Measurements from ENCODE around the gene GPER1. TPM values are rescaled to one million over a fixed set of nuclear protein-coding genes. Genes with fewer than 3 reads are reported as not detected.

GPER1 gene
- total and polyA plus RNA-seq, 2 experiments from 2014 or later: 0.89 TPM; not detected in 1

- H3K4me2 ChIP-seq: no peak overlapping the region
- peak overlapping the region; percentile 43; the same call in 1 of the 2 replicates for H3K27ac Mint-ChIP-seq
- H3K27me3 ChIP-seq (ENCODE audit: insufficient read depth): no peaks in the 10 kb centered on the region
- peaks cover 14% of the 10 kb centered on the region; the same call in 1 of the 2 replicates for H4K20me1 ChIP-seq (replicated peaks; ENCODE audit: insufficient read depth)
- H3K4me1 ChIP-seq (ENCODE audit: insufficient read depth): peaks cover 4% of the 10 kb centered on the region
- no peak for ATAC-seq
- no peak overlapping the region for H2AFZ ChIP-seq
- H3K9me3 Mint-ChIP-seq: no peaks in the 10 kb centered on the region; the same call in 2 of the 3 replicates
- H3K9me2 ChIP-seq (ENCODE audit: insufficient read depth): no peaks in the 10 kb centered on the region
- H3K36me3 ChIP-seq (ENCODE audit: insufficient read depth): no peaks in the 10 kb centered on the region
- TF ChIP-seq ZNF114 (CRISPR knock-in tag; IDR thresholded peaks at IDR 0.05): no peak
- TF ChIP-seq ZNF331 (CRISPR knock-in tag; IDR thresholded peaks at IDR 0.05; ENCODE audit: low read depth): no peak
- TF ChIP-seq, protein P1, sequence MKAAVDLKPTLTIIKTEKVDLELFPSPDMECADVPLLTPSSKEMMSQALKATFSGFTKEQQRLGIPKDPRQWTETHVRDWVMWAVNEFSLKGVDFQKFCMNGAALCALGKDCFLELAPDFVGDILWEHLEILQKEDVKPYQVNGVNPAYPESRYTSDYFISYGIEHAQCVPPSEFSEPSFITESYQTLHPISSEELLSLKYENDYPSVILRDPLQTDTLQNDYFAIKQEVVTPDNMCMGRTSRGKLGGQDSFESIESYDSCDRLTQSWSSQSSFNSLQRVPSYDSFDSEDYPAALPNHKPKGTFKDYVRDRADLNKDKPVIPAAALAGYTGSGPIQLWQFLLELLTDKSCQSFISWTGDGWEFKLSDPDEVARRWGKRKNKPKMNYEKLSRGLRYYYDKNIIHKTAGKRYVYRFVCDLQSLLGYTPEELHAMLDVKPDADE (IDR thresholded peaks at IDR 0.05): no peak
- no peak for TF ChIP-seq EZH2phosphoT487 (IDR thresholded peaks at IDR 0.05; ENCODE audit: unreplicated experiment)
- no peak for TF ChIP-seq EZH2 (IDR thresholded peaks at IDR 0.05; ENCODE audit: low read depth, unreplicated experiment)
- no peak for TF ChIP-seq NANOG (IDR thresholded peaks at IDR 0.05; ENCODE audit: borderline replicate concordance)
- TF ChIP-seq POLR2AphosphoS5 (IDR thresholded peaks at IDR 0.05; ENCODE audit: low read depth): no peak
- TF ChIP-seq CTCF (conservative IDR thresholded peaks at IDR 0.05; ENCODE audit: low read depth in 2 of 2): no peak
- TF ChIP-seq, protein P2, sequence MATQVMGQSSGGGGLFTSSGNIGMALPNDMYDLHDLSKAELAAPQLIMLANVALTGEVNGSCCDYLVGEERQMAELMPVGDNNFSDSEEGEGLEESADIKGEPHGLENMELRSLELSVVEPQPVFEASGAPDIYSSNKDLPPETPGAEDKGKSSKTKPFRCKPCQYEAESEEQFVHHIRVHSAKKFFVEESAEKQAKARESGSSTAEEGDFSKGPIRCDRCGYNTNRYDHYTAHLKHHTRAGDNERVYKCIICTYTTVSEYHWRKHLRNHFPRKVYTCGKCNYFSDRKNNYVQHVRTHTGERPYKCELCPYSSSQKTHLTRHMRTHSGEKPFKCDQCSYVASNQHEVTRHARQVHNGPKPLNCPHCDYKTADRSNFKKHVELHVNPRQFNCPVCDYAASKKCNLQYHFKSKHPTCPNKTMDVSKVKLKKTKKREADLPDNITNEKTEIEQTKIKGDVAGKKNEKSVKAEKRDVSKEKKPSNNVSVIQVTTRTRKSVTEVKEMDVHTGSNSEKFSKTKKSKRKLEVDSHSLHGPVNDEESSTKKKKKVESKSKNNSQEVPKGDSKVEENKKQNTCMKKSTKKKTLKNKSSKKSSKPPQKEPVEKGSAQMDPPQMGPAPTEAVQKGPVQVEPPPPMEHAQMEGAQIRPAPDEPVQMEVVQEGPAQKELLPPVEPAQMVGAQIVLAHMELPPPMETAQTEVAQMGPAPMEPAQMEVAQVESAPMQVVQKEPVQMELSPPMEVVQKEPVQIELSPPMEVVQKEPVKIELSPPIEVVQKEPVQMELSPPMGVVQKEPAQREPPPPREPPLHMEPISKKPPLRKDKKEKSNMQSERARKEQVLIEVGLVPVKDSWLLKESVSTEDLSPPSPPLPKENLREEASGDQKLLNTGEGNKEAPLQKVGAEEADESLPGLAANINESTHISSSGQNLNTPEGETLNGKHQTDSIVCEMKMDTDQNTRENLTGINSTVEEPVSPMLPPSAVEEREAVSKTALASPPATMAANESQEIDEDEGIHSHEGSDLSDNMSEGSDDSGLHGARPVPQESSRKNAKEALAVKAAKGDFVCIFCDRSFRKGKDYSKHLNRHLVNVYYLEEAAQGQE (IDR thresholded peaks at IDR 0.05; ENCODE audit: unreplicated experiment): no peak
- TF ChIP-seq, protein P3, sequence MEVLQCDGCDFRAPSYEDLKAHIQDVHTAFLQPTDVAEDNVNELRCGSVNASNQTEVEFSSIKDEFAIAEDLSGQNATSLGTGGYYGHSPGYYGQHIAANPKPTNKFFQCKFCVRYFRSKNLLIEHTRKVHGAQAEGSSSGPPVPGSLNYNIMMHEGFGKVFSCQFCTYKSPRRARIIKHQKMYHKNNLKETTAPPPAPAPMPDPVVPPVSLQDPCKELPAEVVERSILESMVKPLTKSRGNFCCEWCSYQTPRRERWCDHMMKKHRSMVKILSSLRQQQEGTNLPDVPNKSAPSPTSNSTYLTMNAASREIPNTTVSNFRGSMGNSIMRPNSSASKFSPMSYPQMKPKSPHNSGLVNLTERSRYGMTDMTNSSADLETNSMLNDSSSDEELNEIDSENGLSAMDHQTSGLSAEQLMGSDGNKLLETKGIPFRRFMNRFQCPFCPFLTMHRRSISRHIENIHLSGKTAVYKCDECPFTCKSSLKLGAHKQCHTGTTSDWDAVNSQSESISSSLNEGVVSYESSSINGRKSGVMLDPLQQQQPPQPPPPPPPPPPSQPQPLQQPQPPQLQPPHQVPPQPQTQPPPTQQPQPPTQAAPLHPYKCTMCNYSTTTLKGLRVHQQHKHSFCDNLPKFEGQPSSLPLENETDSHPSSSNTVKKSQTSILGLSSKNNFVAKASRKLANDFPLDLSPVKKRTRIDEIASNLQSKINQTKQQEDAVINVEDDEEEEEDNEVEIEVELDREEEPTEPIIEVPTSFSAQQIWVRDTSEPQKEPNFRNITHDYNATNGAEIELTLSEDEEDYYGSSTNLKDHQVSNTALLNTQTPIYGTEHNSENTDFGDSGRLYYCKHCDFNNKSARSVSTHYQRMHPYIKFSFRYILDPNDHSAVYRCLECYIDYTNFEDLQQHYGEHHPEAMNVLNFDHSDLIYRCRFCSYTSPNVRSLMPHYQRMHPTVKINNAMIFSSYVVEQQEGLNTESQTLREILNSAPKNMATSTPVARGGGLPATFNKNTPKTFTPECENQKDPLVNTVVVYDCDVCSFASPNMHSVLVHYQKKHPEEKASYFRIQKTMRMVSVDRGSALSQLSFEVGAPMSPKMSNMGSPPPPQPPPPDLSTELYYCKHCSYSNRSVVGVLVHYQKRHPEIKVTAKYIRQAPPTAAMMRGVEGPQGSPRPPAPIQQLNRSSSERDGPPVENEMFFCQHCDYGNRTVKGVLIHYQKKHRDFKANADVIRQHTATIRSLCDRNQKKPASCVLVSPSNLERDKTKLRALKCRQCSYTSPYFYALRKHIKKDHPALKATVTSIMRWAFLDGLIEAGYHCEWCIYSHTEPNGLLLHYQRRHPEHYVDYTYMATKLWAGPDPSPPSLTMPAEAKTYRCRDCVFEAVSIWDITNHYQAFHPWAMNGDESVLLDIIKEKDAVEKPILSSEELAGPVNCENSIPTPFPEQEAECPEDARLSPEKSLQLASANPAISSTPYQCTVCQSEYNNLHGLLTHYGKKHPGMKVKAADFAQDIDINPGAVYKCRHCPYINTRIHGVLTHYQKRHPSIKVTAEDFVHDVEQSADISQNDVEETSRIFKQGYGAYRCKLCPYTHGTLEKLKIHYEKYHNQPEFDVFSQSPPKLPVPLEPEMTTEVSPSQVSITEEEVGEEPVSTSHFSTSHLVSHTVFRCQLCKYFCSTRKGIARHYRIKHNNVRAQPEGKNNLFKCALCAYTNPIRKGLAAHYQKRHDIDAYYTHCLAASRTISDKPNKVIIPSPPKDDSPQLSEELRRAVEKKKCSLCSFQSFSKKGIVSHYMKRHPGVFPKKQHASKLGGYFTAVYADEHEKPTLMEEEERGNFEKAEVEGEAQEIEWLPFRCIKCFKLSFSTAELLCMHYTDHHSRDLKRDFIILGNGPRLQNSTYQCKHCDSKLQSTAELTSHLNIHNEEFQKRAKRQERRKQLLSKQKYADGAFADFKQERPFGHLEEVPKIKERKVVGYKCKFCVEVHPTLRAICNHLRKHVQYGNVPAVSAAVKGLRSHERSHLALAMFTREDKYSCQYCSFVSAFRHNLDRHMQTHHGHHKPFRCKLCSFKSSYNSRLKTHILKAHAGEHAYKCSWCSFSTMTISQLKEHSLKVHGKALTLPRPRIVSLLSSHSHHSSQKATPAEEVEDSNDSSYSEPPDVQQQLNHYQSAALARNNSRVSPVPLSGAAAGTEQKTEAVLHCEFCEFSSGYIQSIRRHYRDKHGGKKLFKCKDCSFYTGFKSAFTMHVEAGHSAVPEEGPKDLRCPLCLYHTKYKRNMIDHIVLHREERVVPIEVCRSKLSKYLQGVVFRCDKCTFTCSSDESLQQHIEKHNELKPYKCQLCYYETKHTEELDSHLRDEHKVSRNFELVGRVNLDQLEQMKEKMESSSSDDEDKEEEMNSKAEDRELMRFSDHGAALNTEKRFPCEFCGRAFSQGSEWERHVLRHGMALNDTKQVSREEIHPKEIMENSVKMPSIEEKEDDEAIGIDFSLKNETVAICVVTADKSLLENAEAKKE (CRISPR knock-in tag; IDR thresholded peaks at IDR 0.05): no peak
- no peak for TF ChIP-seq STAT1 (IDR thresholded peaks at IDR 0.05; ENCODE audit: unreplicated experiment)
- TF ChIP-seq CREB1 (CRISPR knock-in tag; IDR thresholded peaks at IDR 0.05; ENCODE audit: low read depth): no peak
- TF ChIP-seq JUNB (IDR thresholded peaks at IDR 0.05; ENCODE audit: unreplicated experiment): no peak
- no peak overlapping the region for H3K4me3 ChIP-seq
- H3K79me2 ChIP-seq (replicated peaks; ENCODE audit: insufficient read depth): peaks cover 57% of the 10 kb centered on the region
- peaks cover 12% of the 10 kb centered on the region for H3K27me3 Mint-ChIP-seq (ENCODE audit: insufficient read depth, low read depth, poor library complexity)
- H3K27ac ChIP-seq (ENCODE audit: low read depth): no peak overlapping the region
- H3K4me3 Mint-ChIP-seq: no peak overlapping the region
- H3K36me3 Mint-ChIP-seq (ENCODE audit: low read depth): peaks cover 14% of the 10 kb centered on the region
- H3K4me1 Mint-ChIP-seq: peaks cover 12% of the 10 kb centered on the region
- no peak for DNase-seq (ENCODE audit: low spot score)
- 0 out of 2 replicates have a peak, but pooled peaks cover 4% of the 10 kb centered on the region for H3F3A ChIP-seq (replicated peaks; ENCODE audit: low read depth)
Measured at GRCh38 chr7:1119201-1119600, 31.3 kb downstream of the GPER1 start.
